Measurements from ENCODE around the gene KLHDC7B.

GRCh38 chr22:50572965-50573364 is 27.3 kb downstream of the KLHDC7B start:
- TF ChIP-seq POLR2A (IDR thresholded peaks at IDR 0.05): no peak
- TF ChIP-seq CTCF (IDR thresholded peaks at IDR 0.05): no peak

Data from adrenal gland (tissue), 5 donors.